Transverse colon (tissue), 4 donors: ENCODE data around the gene CFD. TPM values are rescaled to one million over a fixed set of nuclear protein-coding genes. Genes with fewer than 3 reads are reported as not detected.

Experiments used
- DNase-seq: peaks from one replicate; pipeline ENCODE4 v3.0.0-alpha.2; 2019
- H3K27ac ChIP-seq, 4 donors: fragments of 200-600 bp; sonication (generic); 2 replicates each; pipeline ENCODE4 v1.5.1; 2016 to 2018; ENCODE audit warnings: inconsistent platforms in 4 of 4
- H3K27me3 ChIP-seq: fragments of 200-600 bp; sonication (generic); 2 replicates; pipeline ENCODE4 v1.5.1; 2017; ENCODE audit warnings: inconsistent platforms
- H3K36me3 ChIP-seq, 4 donors: fragments of 200-600 bp; sonication (generic); 2 replicates each; pipeline ENCODE4 v1.5.1; 2017 to 2019; ENCODE audit warnings: inconsistent platforms in 4 of 4
- H3K4me1 ChIP-seq, 4 donors: fragments of 200-600 bp; sonication (generic); 2 replicates each; pipeline ENCODE4 v1.5.1; 2017 to 2020; ENCODE audit warnings: inconsistent platforms in 4 of 4
- H3K4me3 ChIP-seq, 4 donors: fragments of 200-600 bp; sonication (generic); 1 replicate in 1 of 4; 2 replicates in 3 of 4; pipeline versions ENCODE4 v1.5.1 to v1.6.1; 2017 to 2019; ENCODE audit warnings: inconsistent platforms in 4 of 4
- H3K9me3 ChIP-seq, 2 donors: fragments of 200-600 bp; sonication (generic); 2 replicates each; pipeline ENCODE4 v1.5.1; 2017 to 2019; ENCODE audit warnings: inconsistent platforms in 2 of 2
- EP300 ChIP-seq: sonication (generic); formaldehyde crosslinking; IDR thresholded peaks from one replicate; pipeline ENCODE4 v1.6.1; 2017; ENCODE audit warnings: antibody characterized with exemption, low read depth
- POLR2A ChIP-seq: fragments of 450-650 bp; IDR thresholded peaks from one replicate; pipeline ENCODE4 v1.6.1; 2016; ENCODE audit warnings: antibody characterized with exemption, mild to moderate bottlenecking, moderate library complexity
- POLR2AphosphoS5 ChIP-seq, 3 donors: sonication (generic); formaldehyde crosslinking; IDR thresholded peaks; one replicate each; pipeline ENCODE4 v1.6.1; 2016; ENCODE audit warnings: antibody characterized with exemption in 3 of 3
- WGBS, 2 donors: methylation state at CpG; one replicate each; pipeline ENCODE4 v1.1.5; 2018; ENCODE audit warnings: low coverage in 1 of 2; 5-methylcytosine and 5-hydroxymethylcytosine counted together
- in situ Hi-C, 4 donors: fragments of 200-750 bp; cut with MboI; loops; one replicate each; pipeline versions ENCODE4 v1.15.0 to v1.15.1; 2017; ENCODE audit warnings: low sequenced_read_pairs in 3 of 4, low pct_ligation_motif_present in 1 of 4, low pct_unique_long_range_greater_than_20kb in 1 of 4
- intact Hi-C: fragments of 100-400 bp; cut with DNase I; formaldehyde crosslinking; loops from one replicate; pipeline ENCODE4 v1.15.1; 2023; ENCODE audit warnings: low total_unique reads
- total RNA-seq, 4 donors: library from RNA; depleted of rRNA; stranded (reverse); fragments of >200 nt; gene quantifications; one replicate each; pipeline ENCODE4 v1.1.0, GENCODE V29; 2016
- TF ChIP-seq, protein P1 (sequence below), 5 experiments: fragments of 200-600 bp in 3 of 5; fragments of 450-650 bp in 2 of 5; sonication (generic) in 3 of 5; IDR thresholded peaks; 1 replicate in 2 of 5; 2 replicates in 3 of 5; pipeline ENCODE4 v1.5.1; 2016 to 2017; ENCODE audit warnings: antibody characterized with exemption in 5 of 5, inconsistent platforms in 3 of 5, mild to moderate bottlenecking in 2 of 5, moderate library complexity in 1 of 5

Gene CFD
- total RNA-seq, 4 donors from 2014 or later: 147 to 368 (median 208) TPM

DNA sequence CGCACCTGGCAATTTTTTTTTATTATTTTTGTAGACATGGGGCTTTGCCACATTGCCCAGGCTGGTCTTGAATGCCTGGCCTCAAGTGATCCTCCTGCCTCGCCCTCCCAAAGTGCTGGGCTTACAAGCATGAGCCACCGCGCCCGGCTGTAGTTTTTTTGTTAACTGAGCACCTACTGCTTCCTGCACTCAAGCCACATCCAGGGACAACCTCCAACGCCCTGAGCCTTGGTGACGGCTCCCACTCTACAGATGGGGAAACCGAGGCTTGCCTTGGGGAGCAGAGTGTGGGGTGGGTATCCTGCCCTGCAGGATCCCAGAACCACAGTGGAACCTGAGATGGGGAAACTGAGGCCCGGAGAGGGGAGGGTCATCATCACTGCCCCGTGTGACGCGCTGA, 4.3 kb upstream of the CFD start:
- H3K27me3 ChIP-seq: peaks cover 57% of the 10 kb centered on the region
- intact Hi-C loops: loop anchor here (5.0 kb wide), 1 partner anchor 127 kb away; the partner anchor contains the start of gene WDR18
- in situ Hi-C loops: loop anchor here in 3 of 4 donors (5.0 to 25.0 kb wide), 6 partner anchors 67 to 132 kb away; partner anchors contain the start of genes WDR18 (in 2 of the 3) and ARID3A (in 1 of the 3)
- DNase-seq: no peak
- no peaks in the 10 kb centered on the region for H3K36me3 ChIP-seq
- TF ChIP-seq POLR2AphosphoS5 (IDR thresholded peaks at IDR 0.05) (no peak), POLR2A (no peak), EP300 (no peak)
- TF ChIP-seq, protein P1, sequence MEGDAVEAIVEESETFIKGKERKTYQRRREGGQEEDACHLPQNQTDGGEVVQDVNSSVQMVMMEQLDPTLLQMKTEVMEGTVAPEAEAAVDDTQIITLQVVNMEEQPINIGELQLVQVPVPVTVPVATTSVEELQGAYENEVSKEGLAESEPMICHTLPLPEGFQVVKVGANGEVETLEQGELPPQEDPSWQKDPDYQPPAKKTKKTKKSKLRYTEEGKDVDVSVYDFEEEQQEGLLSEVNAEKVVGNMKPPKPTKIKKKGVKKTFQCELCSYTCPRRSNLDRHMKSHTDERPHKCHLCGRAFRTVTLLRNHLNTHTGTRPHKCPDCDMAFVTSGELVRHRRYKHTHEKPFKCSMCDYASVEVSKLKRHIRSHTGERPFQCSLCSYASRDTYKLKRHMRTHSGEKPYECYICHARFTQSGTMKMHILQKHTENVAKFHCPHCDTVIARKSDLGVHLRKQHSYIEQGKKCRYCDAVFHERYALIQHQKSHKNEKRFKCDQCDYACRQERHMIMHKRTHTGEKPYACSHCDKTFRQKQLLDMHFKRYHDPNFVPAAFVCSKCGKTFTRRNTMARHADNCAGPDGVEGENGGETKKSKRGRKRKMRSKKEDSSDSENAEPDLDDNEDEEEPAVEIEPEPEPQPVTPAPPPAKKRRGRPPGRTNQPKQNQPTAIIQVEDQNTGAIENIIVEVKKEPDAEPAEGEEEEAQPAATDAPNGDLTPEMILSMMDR (IDR thresholded peaks at IDR 0.05): no peak
- 85% methylated on average over 12 of the region's 12 CpGs; no CpG with 5 or more reads in 1 of the 2 donors for WGBS, 2 donors
- H3K4me1 ChIP-seq: peaks cover 0 to 21% (median 15%) of the 10 kb centered on the region in 4 donors
- no peaks in the 10 kb centered on the region for H3K9me3 ChIP-seq
- H3K27ac ChIP-seq: no peak overlapping the region
- no peak overlapping the region for H3K4me3 ChIP-seq

DNA sequence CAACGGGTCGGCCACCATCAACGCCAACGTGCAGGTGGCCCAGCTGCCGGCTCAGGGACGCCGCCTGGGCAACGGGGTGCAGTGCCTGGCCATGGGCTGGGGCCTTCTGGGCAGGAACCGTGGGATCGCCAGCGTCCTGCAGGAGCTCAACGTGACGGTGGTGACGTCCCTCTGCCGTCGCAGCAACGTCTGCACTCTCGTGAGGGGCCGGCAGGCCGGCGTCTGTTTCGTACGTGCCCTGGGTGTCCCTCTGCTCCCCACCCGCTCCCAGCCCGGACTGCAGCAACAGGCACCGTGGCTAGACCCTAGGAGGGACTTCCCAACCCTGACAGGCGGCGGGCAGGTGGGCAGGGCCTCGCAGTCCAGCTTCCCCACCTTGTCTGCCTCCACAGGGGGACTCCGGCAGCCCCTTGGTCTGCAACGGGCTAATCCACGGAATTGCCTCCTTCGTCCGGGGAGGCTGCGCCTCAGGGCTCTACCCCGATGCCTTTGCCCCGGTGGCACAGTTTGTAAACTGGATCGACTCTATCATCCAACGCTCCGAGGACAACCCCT, 3.8 kb upstream of the CFD start:
- DNase-seq: no peak
- Histone ChIP-seq H3K4me3 (no peak overlapping the region), H3K36me3 (no peaks in the 10 kb centered on the region), H3K27me3 (peaks cover 57% of the 10 kb centered on the region), H3K9me3 (no peaks in the 10 kb centered on the region), H3K4me1 (peaks cover 0 to 25% (median 18%) of the 10 kb centered on the region in 4 donors), H3K27ac (no peak overlapping the region)
- in situ Hi-C loops (loop anchor here in 3 of 4 donors (5.0 to 25.0 kb wide), 6 partner anchors 67 to 132 kb away; partner anchors contain the start of genes WDR18 (in 2 of the 3) and ARID3A (in 1 of the 3)), intact Hi-C loops (loop anchor here (5.0 kb wide), 1 partner anchor 127 kb away; the partner anchor contains the start of gene WDR18)
- TF ChIP-seq POLR2A: no peak
- TF ChIP-seq POLR2AphosphoS5 (IDR thresholded peaks at IDR 0.05): no peak
- no peak for TF ChIP-seq EP300
- TF ChIP-seq, protein P1 (IDR thresholded peaks at IDR 0.05): no peak
- WGBS, 2 donors: 84% methylated on average over 32 of the region's 40 CpGs; no CpG with 5 or more reads in 1 of the 2 donors

DNA sequence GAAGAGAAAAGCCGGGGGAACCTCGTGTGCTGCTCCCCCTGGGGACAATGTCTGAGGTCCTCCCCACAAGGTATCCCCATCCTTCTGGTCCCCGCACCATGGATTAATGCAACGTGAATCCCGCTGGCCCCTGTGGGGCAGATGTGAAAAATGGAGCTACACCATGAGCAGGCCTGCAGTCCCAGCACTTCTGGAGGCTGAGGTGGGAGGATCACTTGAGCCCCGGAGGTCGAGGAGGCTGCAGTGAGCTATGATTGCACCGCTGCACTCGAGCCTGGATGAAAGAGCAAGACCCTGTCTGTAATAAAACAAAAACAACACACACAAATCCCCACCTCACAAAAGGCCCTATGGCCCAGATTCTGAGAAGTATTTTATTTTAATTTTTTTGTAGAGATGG, 1.2 kb upstream of the CFD start:
- in situ Hi-C loops (loop anchor here in 3 of 4 donors (5.0 to 25.0 kb wide), 6 partner anchors 64 to 129 kb away; partner anchors contain the start of genes WDR18 (in 2 of the 3) and ARID3A (in 1 of the 3)), intact Hi-C loops (loop anchor here (5.0 kb wide), 1 partner anchor 124 kb away; the partner anchor contains the start of gene WDR18)
- no peaks in the 10 kb centered on the region for H3K36me3 ChIP-seq
- DNase-seq: no peak
- H3K27me3 ChIP-seq: peaks cover 45% of the 10 kb centered on the region
- H3K9me3 ChIP-seq: no peaks in the 10 kb centered on the region
- TF ChIP-seq POLR2AphosphoS5 (IDR thresholded peaks at IDR 0.05): no peak
- TF ChIP-seq POLR2A: no peak
- TF ChIP-seq, protein P1 (IDR thresholded peaks at IDR 0.05): no peak
- no peak for TF ChIP-seq EP300
- 62 to 69% methylated on average over 4 to 9 of the region's 9 CpGs for WGBS, 2 donors
- H3K4me1 ChIP-seq: peaks cover 2 to 38% (median 36%) of the 10 kb centered on the region in 4 donors
- H3K4me3 ChIP-seq: no peak overlapping the region
- peak overlapping the region in 2 of 4 donors; percentile 74 to 75 for H3K27ac ChIP-seq

DNA sequence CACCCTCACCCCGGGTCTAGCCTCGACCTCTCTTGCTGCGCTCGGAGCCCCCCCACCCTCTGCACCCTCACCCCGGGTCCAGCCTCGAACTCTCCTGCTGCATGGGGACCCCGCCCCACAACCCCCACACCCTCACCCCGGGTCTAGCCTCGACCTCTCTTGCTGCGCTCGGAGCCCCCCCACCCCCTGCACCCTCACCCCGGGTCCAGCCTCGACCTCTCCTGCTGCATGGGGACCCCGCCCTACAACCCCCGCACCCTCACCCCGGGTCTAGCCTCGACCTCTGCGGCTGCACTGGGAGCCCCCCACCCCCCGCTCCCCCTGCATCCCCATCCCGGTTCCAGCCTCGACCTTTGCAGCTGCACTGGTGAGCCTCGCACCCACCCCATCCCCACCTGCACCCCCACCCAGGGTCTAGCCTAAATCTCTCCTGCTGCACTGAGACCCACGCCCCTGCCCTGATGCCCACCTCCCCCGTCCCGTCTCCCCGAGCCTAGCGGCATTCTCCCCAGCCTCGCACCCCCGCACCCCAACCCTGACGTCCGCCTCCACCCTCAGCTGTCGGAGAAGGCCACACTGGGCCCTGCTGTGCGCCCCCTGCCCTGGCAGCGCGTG, 1.8 kb downstream of the CFD start:
- intact Hi-C loops: loop anchor here (5.0 kb wide), 1 partner anchor 56 kb away; the partner anchor contains the start of gene KISS1R
- 51% methylated on average over 22 of the region's 35 CpGs; no CpG with 5 or more reads in 1 of the 2 donors for WGBS, 2 donors
- TF ChIP-seq POLR2A (no peak), EP300 (no peak), POLR2AphosphoS5 (IDR thresholded peaks at IDR 0.05) (no peak)
- TF ChIP-seq, protein P1 (IDR thresholded peaks at IDR 0.05): no peak
- no peak for DNase-seq
- H3K27ac ChIP-seq: peak overlapping the region in 2 of 4 donors; percentile 20 to 62
- H3K27me3 ChIP-seq: peaks cover 37% of the 10 kb centered on the region
- in situ Hi-C loops: loop anchor here in 1 of 4 donors (25.0 kb wide), 1 partner anchor 126 kb away; the partner anchor contains the start of gene WDR18
- H3K4me3 ChIP-seq: peak overlapping the region in 2 of 4 donors; percentile 39 to 45
- H3K4me1 ChIP-seq: peaks cover 6 to 46% (median 41%) of the 10 kb centered on the region in 4 donors
- no peaks in the 10 kb centered on the region for H3K36me3 ChIP-seq
- H3K9me3 ChIP-seq: no peaks in the 10 kb centered on the region
